WTC11 (cell line): ENCODE data around the gene PTPRN2.

Experiments
- ETV6 ChIP-seq: sonication (generic); formaldehyde crosslinking; IDR thresholded peaks from 2 replicates; pipeline ENCODE4 v1.8.1; 2022; ENCODE audit warnings: mild to moderate bottlenecking, missing genetic modification reagents
- FOXP1 ChIP-seq: sonication (generic); formaldehyde crosslinking; IDR thresholded peaks from 2 replicates; pipeline ENCODE4 v1.8.0; 2022; ENCODE audit warnings: missing genetic modification reagents, mild to moderate bottlenecking, moderate library complexity, borderline replicate concordance
- GABPB1 ChIP-seq: sonication (generic); formaldehyde crosslinking; IDR thresholded peaks from 2 replicates; pipeline ENCODE4 v1.8.1; 2023; ENCODE audit warnings: mild to moderate bottlenecking, missing genetic modification reagents
- JUN ChIP-seq: sonication (generic); formaldehyde crosslinking; IDR thresholded peaks from 2 replicates; pipeline ENCODE4 v1.8.0; 2023; ENCODE audit warnings: mild to moderate bottlenecking, missing genetic modification reagents
- TCF7 ChIP-seq: sonication (generic); formaldehyde crosslinking; IDR thresholded peaks from 2 replicates; pipeline ENCODE4 v1.8.0; 2022; ENCODE audit warnings: mild to moderate bottlenecking, low read depth, missing genetic modification reagents, moderate library complexity
- TEAD1 ChIP-seq: sonication (generic); formaldehyde crosslinking; IDR thresholded peaks from 2 replicates; pipeline ENCODE4 v1.8.0; 2022; ENCODE audit warnings: mild to moderate bottlenecking, missing genetic modification reagents
- TEAD4 ChIP-seq: sonication (generic); formaldehyde crosslinking; IDR thresholded peaks from 2 replicates; pipeline ENCODE4 v1.8.0; 2022; ENCODE audit warnings: mild to moderate bottlenecking, missing genetic modification reagents
- ZNF396 ChIP-seq: fragments of 250-450 bp; sonication (Bioruptor Pico); IDR thresholded peaks from 2 replicates; pipeline ENCODE4 v1.8.0; 2021; ENCODE audit warnings: mild to moderate bottlenecking, moderate library complexity, borderline replicate concordance
- TF ChIP-seq, protein P1 (sequence below): fragments of 200-600 bp; IDR thresholded peaks from 2 replicates; pipeline ENCODE4 v1.8.0; 2022; ENCODE audit warnings: antibody characterized with exemption
- TF ChIP-seq, protein P2 (sequence below): sonication (generic); formaldehyde crosslinking; conservative IDR thresholded peaks from 2 replicates; pipeline ENCODE4 v1.8.1; 2022; ENCODE audit warnings: mild to moderate bottlenecking, missing genetic modification reagents
- TF ChIP-seq, protein P3 (sequence below): sonication (generic); formaldehyde crosslinking; IDR thresholded peaks from 2 replicates; pipeline ENCODE4 v1.8.1; 2023; ENCODE audit warnings: mild to moderate bottlenecking, missing genetic modification reagents, moderate library complexity

DNA sequence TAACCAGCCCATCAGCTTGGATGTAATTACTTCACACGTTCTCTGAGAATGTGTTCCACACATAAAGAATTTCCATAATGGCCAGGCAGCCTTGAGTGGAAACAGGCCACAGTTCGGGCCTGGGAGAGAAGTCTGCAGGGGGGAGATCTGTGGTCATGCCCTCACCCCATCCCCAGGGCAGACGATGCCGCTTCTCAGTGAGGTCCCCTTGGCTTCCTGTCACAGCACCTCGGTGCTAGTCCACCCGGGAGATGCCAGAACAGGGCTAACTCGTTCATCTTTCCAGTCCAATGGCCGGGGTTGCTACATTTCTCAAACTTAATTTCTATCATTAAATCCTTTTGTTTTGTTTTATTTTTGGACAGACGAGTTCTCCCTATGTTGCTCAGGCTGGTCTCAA, 624.1 kb downstream of the PTPRN2 start:
- TF ChIP-seq, protein P1, sequence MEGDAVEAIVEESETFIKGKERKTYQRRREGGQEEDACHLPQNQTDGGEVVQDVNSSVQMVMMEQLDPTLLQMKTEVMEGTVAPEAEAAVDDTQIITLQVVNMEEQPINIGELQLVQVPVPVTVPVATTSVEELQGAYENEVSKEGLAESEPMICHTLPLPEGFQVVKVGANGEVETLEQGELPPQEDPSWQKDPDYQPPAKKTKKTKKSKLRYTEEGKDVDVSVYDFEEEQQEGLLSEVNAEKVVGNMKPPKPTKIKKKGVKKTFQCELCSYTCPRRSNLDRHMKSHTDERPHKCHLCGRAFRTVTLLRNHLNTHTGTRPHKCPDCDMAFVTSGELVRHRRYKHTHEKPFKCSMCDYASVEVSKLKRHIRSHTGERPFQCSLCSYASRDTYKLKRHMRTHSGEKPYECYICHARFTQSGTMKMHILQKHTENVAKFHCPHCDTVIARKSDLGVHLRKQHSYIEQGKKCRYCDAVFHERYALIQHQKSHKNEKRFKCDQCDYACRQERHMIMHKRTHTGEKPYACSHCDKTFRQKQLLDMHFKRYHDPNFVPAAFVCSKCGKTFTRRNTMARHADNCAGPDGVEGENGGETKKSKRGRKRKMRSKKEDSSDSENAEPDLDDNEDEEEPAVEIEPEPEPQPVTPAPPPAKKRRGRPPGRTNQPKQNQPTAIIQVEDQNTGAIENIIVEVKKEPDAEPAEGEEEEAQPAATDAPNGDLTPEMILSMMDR: no peak
- no peak for TF ChIP-seq ZNF396 (CRISPR knock-in tag)
- TF ChIP-seq, protein P2, sequence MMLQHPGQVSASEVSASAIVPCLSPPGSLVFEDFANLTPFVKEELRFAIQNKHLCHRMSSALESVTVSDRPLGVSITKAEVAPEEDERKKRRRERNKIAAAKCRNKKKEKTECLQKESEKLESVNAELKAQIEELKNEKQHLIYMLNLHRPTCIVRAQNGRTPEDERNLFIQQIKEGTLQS (CRISPR knock-in tag): no peak
- TF ChIP-seq ETV6 (CRISPR knock-in tag): no peak
- no peak for TF ChIP-seq TCF7 (CRISPR knock-in tag)
- no peak for TF ChIP-seq TEAD4 (CRISPR knock-in tag)
- no peak for TF ChIP-seq TEAD1 (CRISPR knock-in tag)
- no peak for TF ChIP-seq GABPB1 (CRISPR knock-in tag)
- no peak for TF ChIP-seq FOXP1 (CRISPR knock-in tag)
- TF ChIP-seq JUN (CRISPR knock-in tag): no peak
- TF ChIP-seq, protein P3, sequence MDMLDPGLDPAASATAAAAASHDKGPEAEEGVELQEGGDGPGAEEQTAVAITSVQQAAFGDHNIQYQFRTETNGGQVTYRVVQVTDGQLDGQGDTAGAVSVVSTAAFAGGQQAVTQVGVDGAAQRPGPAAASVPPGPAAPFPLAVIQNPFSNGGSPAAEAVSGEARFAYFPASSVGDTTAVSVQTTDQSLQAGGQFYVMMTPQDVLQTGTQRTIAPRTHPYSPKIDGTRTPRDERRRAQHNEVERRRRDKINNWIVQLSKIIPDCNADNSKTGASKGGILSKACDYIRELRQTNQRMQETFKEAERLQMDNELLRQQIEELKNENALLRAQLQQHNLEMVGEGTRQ (CRISPR knock-in tag): no peak
